HepG2 (cell line): ENCODE measurements around the gene SP3. TPM values are rescaled to one million over a fixed set of nuclear protein-coding genes. Genes with fewer than 3 reads are reported as not detected.

Experiments
- ARNT ChIP-seq: fragments of 450-650 bp; IDR thresholded peaks from 2 replicates; pipeline ENCODE4 v1.6.1; 2017
- CSRNP2 ChIP-seq: sonication (generic); formaldehyde crosslinking; conservative IDR thresholded peaks from 2 replicates; pipeline ENCODE4 v1.8.0; 2022; ENCODE audit warnings: low read depth, missing genetic modification reagents
- FLYWCH1 ChIP-seq: sonication (generic); formaldehyde crosslinking; IDR thresholded peaks from 2 replicates; pipeline ENCODE4 v1.8.1; 2023; ENCODE audit warnings: mild to moderate bottlenecking, missing genetic modification reagents
- GFI1 ChIP-seq: sonication (generic); formaldehyde crosslinking; IDR thresholded peaks from 2 replicates; pipeline ENCODE4 v1.5.0; 2020; ENCODE audit warnings: missing genetic modification reagents, mild to moderate bottlenecking, borderline replicate concordance
- RARA ChIP-seq: IDR thresholded peaks from 2 replicates; pipeline ENCODE4 v1.6.1; 2016; ENCODE audit warnings: missing genetic modification reagents, missing compliant biosample characterization
- TSC22D2 ChIP-seq: sonication (generic); formaldehyde crosslinking; IDR thresholded peaks from 2 replicates; pipeline ENCODE4 v1.5.1; 2020; ENCODE audit warnings: missing genetic modification reagents, mild to moderate bottlenecking, borderline replicate concordance
- ZGPAT ChIP-seq: IDR thresholded peaks from 2 replicates; pipeline ENCODE4 v1.6.1; 2016; ENCODE audit warnings: mild to moderate bottlenecking
- ZNF629 ChIP-seq: sonication (generic); formaldehyde crosslinking; conservative IDR thresholded peaks from 2 replicates; pipeline ENCODE4 v1.5.0; 2020; ENCODE audit warnings: missing genetic modification reagents
- ZSCAN29 ChIP-seq: sonication (generic); formaldehyde crosslinking; conservative IDR thresholded peaks from 2 replicates; pipeline ENCODE4 v1.4.0; 2020; ENCODE audit warnings: mild to moderate bottlenecking, missing genetic modification reagents
- ZSCAN30 ChIP-seq: sonication (generic); formaldehyde crosslinking; IDR thresholded peaks from 2 replicates; pipeline ENCODE4 v1.5.0; 2020; ENCODE audit warnings: mild to moderate bottlenecking, missing genetic modification reagents
- polyA plus RNA-seq, 8 experiments: library from polyadenylated mRNA; depleted of rRNA in 3 of 8; stranded (reverse) in 7 of 8; unstranded in 1 of 8; fragments of >200 nt; fragmentation: Illumina TruSeq in 4 of 8; extraction: Trizol in 4 of 8; gene quantifications; 2 replicates each; pipeline versions ENCODE4 v1.2.1 to v1.2.3, GENCODE V29; 2011 to 2016; ENCODE audit warnings: low read depth in 4 of 8, missing spikeins in 1 of 8, mixed read lengths in 1 of 8; ENCODE audit not compliant: insufficient read depth in 1 of 8
- total RNA-seq, 5 experiments: library from RNA; depleted of rRNA; stranded (reverse); fragments of >200 nt; fragmentation: Illumina TruSeq; extraction: Trizol; gene quantifications; 2 replicates each; pipeline ENCODE4 v1.2.3, GENCODE V29; 2016; ENCODE audit warnings: low read depth in 1 of 5
- TF ChIP-seq, protein P1 (sequence below): sonication (generic); formaldehyde crosslinking; IDR thresholded peaks from 2 replicates; pipeline ENCODE4 v1.4.0; 2020; ENCODE audit warnings: mild to moderate bottlenecking, missing genetic modification reagents
- TF ChIP-seq, protein P2 (sequence below): sonication (generic); formaldehyde crosslinking; IDR thresholded peaks from 2 replicates; pipeline ENCODE4 v1.4.0; 2020; ENCODE audit warnings: missing genetic modification reagents

Gene SP3
- total and polyA plus RNA-seq, 2 of the 13 experiments (the other 11 are each of a cell fraction or from before 2014, with no cell fraction given): 57.3 to 132 TPM

GRCh38 chr2:173966274-173967098 is 1.3 kb upstream of the SP3 start (continued):
- TF ChIP-seq, protein P1, sequence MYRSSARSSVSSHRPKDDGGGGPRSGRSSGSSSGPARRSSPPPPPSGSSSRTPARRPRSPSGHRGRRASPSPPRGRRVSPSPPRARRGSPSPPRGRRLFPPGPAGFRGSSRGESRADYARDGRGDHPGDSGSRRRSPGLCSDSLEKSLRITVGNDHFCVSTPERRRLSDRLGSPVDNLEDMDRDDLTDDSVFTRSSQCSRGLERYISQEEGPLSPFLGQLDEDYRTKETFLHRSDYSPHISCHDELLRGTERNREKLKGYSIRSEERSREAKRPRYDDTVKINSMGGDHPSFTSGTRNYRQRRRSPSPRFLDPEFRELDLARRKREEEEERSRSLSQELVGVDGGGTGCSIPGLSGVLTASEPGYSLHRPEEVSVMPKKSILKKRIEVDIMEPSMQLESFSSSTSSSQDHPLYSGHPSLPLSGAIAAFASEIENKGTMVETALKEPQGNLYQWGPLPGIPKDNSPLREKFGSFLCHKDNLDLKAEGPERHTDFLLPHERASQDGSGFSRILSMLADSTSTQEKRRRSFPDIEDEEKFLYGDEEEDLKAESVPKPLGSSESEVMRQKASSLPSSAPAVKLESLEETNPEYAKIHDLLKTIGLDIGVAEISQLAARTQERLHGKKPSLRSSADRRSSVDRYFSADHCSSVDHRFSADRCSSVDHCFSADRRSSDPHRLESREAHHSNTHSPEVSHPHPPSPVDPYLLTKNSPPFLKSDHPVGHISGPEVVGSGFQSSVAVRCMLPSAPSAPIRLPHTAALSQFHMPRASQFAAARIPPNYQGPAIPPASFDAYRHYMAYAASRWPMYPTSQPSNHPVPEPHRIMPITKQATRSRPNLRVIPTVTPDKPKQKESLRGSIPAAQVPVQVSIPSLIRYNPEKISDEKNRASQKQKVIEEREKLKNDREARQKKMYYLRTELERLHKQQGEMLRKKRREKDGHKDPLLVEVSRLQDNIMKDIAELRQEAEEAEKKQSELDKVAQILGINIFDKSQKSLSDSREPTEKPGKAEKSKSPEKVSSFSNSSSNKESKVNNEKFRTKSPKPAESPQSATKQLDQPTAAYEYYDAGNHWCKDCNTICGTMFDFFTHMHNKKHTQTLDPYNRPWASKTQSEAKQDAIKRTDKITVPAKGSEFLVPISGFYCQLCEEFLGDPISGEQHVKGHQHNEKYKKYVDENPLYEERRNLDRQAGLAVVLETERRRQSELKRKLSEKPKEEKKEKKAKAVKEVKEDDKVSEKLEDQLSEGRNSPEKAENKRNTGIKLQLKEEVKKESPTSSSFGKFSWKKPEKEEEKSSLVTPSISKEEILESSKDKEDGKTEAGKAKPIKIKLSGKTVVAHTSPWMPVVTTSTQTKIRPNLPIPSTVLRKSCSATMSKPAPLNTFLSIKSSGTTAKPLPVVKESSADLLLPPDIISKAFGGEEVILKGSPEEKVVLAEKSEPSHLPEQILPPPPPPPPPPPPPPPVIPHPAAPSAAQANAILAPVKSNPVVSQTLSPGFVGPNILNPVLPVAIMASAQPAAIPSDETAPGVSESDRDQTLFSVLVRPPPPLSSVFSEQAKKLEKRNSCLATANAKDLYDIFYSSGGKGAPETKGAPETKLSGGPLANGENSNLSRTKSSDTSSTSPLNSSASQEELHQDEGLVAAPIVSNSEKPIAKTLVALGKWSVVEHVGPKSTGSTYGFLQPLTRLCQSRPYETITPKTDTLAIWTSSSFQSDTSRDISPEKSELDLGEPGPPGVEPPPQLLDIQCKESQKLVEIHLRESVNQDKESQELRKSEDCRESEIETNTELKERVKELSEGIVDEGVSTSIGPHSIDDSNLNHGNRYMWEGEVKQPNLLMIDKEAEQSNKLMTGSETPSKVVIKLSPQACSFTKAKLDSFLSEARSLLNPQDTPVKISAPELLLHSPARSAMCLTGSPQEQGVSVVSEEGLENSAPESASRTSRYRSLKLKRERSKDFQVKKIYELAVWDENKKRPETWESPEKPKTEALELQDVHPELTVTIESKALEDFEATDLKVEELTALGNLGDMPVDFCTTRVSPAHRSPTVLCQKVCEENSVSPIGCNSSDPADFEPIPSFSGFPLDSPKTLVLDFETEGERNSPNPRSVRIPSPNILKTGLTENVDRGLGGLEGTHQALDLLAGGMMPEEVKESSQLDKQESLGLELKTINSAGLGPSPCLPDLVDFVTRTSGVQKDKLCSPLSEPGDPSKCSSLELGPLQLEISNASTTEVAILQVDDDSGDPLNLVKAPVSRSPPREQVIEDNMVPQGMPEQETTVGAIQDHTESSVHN (CRISPR knock-in tag): no peak
- TF ChIP-seq ZSCAN30 (CRISPR knock-in tag): no peak
- TF ChIP-seq ZNF629 (CRISPR knock-in tag): no peak
- no peak for TF ChIP-seq GFI1 (CRISPR knock-in tag)
- TF ChIP-seq CSRNP2: no peak
- TF ChIP-seq ZGPAT (CRISPR knock-in tag): peak; percentile 49; the same call in 1 of the 2 replicates
- peak; percentile 84; the same call in 1 of the 2 replicates for TF ChIP-seq ZSCAN29 (CRISPR knock-in tag)
- 0 out of 2 replicates have a peak, but pooled peaks have one; percentile 18 for TF ChIP-seq RARA
- no peak for TF ChIP-seq TSC22D2 (CRISPR knock-in tag)
- no peak for TF ChIP-seq FLYWCH1
- TF ChIP-seq ARNT: no peak
- TF ChIP-seq, protein P2, sequence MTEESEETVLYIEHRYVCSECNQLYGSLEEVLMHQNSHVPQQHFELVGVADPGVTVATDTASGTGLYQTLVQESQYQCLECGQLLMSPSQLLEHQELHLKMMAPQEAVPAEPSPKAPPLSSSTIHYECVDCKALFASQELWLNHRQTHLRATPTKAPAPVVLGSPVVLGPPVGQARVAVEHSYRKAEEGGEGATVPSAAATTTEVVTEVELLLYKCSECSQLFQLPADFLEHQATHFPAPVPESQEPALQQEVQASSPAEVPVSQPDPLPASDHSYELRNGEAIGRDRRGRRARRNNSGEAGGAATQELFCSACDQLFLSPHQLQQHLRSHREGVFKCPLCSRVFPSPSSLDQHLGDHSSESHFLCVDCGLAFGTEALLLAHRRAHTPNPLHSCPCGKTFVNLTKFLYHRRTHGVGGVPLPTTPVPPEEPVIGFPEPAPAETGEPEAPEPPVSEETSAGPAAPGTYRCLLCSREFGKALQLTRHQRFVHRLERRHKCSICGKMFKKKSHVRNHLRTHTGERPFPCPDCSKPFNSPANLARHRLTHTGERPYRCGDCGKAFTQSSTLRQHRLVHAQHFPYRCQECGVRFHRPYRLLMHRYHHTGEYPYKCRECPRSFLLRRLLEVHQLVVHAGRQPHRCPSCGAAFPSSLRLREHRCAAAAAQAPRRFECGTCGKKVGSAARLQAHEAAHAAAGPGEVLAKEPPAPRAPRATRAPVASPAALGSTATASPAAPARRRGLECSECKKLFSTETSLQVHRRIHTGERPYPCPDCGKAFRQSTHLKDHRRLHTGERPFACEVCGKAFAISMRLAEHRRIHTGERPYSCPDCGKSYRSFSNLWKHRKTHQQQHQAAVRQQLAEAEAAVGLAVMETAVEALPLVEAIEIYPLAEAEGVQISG (CRISPR knock-in tag): no peak
